CD4-positive, alpha-beta T cell treated with Interleukin-15 for 1 hour (primary cell): ENCODE measurements around the gene KCTD3.

Source experiments
- DNase-seq: peaks from one replicate; pipeline ENCODE4 v3.0.0-alpha.2; 2020

KCTD3 gene

GRCh38 chr1:215557504-215557903 is 9.6 kb upstream of the KCTD3 start:
- no peak for DNase-seq

- no peak for DNase-seq
Observed at GRCh38 chr1:215557992-215558626, 9.0 kb upstream of the KCTD3 start.

- DNase-seq = no peak
Observed at GRCh38 chr1:215567491-215568298, 591 bp downstream of the KCTD3 start.

GRCh38 chr1:215568299-215568692 is 1.2 kb downstream of the KCTD3 start:
- no peak for DNase-seq

GRCh38 chr1:215569986-215570824 is 3.1 kb downstream of the KCTD3 start:
- no peak for DNase-seq

GRCh38 chr1:215581896-215582295 is 14.8 kb downstream of the KCTD3 start:
- no peak for DNase-seq

- no peak for DNase-seq
Observed at GRCh38 chr1:215583185-215583749, 16.2 kb downstream of the KCTD3 start.

GRCh38 chr1:215584389-215584788 is 17.3 kb downstream of the KCTD3 start:
- no peak for DNase-seq

- no peak for DNase-seq
Observed at GRCh38 chr1:215589650-215590435, 22.7 kb downstream of the KCTD3 start.

GRCh38 chr1:215590779-215591491 is 23.8 kb downstream of the KCTD3 start:
- DNase-seq = no peak

- DNase-seq = no peak
Observed at GRCh38 chr1:215594640-215595039, 27.5 kb downstream of the KCTD3 start.

GRCh38 chr1:215595231-215595630 is 28.1 kb downstream of the KCTD3 start:
- no peak for DNase-seq

GRCh38 chr1:215597961-215598360 is 30.9 kb downstream of the KCTD3 start:
- DNase-seq = no peak

- DNase-seq = no peak
Observed at GRCh38 chr1:215599418-215600074, 32.4 kb downstream of the KCTD3 start.

- no peak for DNase-seq
Observed at GRCh38 chr1:215600258-215600792, 33.2 kb downstream of the KCTD3 start.

- DNase-seq = no peak
Observed at GRCh38 chr1:215600867-215601266, 33.8 kb downstream of the KCTD3 start.

GRCh38 chr1:215601276-215601675 is 34.2 kb downstream of the KCTD3 start:
- no peak for DNase-seq

- DNase-seq = no peak
Observed at GRCh38 chr1:215603319-215603718, 36.2 kb downstream of the KCTD3 start.

GRCh38 chr1:215605011-215605621 is 38.0 kb downstream of the KCTD3 start:
- no peak for DNase-seq

- no peak for DNase-seq
Observed at GRCh38 chr1:215606036-215606435, 38.9 kb downstream of the KCTD3 start.
